Measurements from ENCODE around the gene DNAJB9.
A peak's percentile ranks its signal among the peaks of the same experiment; 100 is the strongest.
"Not testable (repeated sequence)": the region's sequence is repeated elsewhere in the genome, so short reads cannot be mapped to it uniquely, and the experiment has no call there.

DNAJB9 gene

GRCh38 chr7:108569381-108570145 is at the start of gene DNAJB9, which contains the start of gene THAP5:
DNAJB9 (plus strand) TSS chr7:108569874; CDS start chr7:108571727, 1,853 bp downstream.
THAP5 (minus strand) TSS chr7:108569706; CDS start chr7:108569569, 137 bp downstream.
- peak; percentile 100 for DNase-seq (ENCODE audit: low read depth)

DNA sequence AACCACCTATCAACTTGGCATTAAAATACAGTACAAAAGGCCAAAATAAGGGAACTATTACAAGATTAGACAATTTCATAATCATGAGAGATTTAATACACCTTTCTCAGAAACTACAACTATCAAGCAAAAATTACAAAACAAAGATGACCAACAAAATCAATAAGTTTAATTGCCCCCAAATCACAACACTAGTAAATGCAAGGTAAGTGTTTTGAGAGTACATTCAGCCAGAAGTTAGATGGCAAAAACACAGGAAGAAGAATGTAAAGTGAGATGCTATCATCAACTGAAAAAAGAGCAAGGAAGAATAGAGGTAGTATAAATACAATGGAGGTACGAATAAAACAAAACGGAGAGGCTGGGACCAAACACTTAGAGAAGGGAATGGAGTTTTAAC is 46.9 kb upstream of the DNAJB9 start:
- no peak for DNase-seq (ENCODE audit: low read depth)

- DNase-seq (ENCODE audit: low read depth) = no peak
These were observed 44.2 kb upstream of the DNAJB9 start for GRCh38 chr7:108525327-108525984.

DNA sequence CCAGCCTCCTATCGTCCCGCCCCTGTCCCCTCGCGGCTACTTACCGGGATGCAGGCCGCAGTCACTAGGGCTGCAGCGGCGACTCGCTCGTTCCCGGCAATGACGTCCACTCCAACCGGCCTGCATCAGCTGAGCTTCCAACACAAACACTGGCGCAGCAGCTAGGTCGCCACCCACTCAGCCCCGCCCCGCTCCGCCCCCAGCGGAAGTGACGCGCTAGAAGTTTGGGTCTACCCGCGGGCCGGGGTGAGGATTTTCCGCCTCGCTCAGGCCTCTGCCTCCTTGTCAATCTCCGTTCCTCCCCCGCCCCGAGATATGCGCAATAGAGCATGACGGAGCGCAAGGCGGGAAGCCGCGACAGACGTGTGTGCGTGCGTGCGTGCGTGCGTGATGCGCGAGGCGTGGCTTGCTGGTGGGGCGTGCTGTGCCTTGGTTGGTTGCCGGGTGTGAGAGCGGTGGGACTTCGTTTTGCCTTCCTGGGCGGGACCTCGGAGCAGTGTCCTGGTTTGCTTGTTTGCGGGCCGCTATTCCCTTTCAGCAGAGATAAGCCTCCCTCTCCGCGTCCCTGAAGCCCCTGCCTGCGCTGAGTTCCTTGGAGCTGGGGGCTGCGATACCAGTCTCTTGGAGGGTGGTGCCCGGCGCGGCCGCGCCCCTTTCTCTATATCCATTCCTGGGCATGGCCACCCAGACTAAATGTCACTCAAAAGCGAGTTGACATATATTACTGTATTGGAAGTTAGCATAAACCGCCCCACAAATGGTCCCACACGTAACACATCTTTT is 43.5 kb upstream of the DNAJB9 start, which contains the start of gene PNPLA8:
Gene PNPLA8 (minus strand): TSS at position 151 of the 783 bp plus-strand sequence. CDS start 10,644 bp downstream, outside the sequence.
- DNase-seq (ENCODE audit: low read depth) = peak; percentile 100

- no peak for DNase-seq (ENCODE audit: low read depth)
These were observed 43.0 kb upstream of the DNAJB9 start for GRCh38 chr7:108526768-108527017.

- DNase-seq (ENCODE audit: low read depth) = no peak
These were observed 41.4 kb upstream of the DNAJB9 start for GRCh38 chr7:108528183-108528712.

DNA sequence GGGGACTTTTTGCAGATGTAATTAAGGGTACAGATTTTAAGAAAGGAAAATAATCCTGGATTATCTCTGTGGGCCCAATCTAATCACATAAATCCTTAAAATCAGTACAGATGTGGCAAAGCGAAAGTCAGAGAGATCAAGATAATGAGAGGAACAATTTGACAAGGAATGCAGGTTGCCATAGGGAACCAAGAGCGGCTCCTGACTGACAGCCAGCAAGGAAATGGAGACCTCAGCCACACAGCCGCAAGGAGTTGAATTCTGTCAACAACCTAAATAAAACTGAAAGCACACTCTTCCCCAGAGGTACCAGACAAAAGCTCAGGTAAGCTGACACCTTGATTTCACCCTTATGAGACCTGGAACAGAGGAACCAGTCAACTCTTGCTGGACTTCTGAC is 40.3 kb upstream of the DNAJB9 start:
- DNase-seq (ENCODE audit: low read depth) = no peak

DNA sequence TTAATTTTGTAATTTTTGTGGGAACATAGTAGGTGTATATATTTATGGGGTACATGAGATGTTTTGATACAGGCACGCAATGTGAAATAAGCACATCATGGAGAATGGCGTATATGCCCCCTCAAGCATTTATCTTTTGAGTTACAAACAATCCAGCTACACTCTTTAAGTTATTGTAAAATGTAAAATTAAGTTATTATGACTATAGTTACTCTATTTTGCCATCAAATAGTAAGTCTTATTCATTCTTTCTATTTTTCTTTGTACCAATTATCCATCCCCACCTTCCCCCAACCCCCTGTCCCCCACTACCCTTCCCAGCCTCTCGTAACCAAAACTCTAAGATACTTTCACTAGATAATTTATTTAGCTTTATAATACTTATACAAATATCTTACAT is 36.0 kb upstream of the DNAJB9 start:
- no peak for DNase-seq (ENCODE audit: low read depth)

DNA sequence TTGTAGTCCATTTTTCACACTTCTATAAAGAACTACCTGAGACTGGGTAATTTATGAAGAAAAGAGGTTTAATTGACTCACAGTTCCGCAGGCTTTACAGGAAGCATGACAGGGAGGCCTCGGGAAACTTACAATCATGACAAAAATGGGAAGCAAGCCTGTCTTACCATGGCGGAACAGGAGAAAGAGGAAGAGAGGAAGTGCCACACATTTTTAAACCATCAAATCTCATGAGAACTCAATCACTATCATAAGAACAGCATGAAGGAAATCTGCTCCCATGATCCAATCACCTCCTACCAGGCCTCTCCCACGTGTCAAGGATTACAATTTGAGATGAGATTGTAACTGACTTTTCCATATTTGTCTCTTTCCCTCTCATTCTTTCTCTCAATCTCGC is 34.4 kb upstream of the DNAJB9 start:
- no peak for DNase-seq (ENCODE audit: low read depth)

- no peak for DNase-seq (ENCODE audit: low read depth)
These were observed 33.9 kb upstream of the DNAJB9 start for GRCh38 chr7:108535744-108536143.

- no peak for DNase-seq (ENCODE audit: low read depth)
These were observed 32.4 kb upstream of the DNAJB9 start for GRCh38 chr7:108537229-108537628.

- DNase-seq (ENCODE audit: low read depth) = not testable (repeated sequence)
These were observed 31.4 kb upstream of the DNAJB9 start for GRCh38 chr7:108538236-108538635.

GRCh38 chr7:108538685-108539084 is 31.0 kb upstream of the DNAJB9 start:
- DNase-seq (ENCODE audit: low read depth) = not testable (repeated sequence)

- DNase-seq (ENCODE audit: low read depth) = no peak
These were observed 28.2 kb upstream of the DNAJB9 start for GRCh38 chr7:108541478-108541877.

DNA sequence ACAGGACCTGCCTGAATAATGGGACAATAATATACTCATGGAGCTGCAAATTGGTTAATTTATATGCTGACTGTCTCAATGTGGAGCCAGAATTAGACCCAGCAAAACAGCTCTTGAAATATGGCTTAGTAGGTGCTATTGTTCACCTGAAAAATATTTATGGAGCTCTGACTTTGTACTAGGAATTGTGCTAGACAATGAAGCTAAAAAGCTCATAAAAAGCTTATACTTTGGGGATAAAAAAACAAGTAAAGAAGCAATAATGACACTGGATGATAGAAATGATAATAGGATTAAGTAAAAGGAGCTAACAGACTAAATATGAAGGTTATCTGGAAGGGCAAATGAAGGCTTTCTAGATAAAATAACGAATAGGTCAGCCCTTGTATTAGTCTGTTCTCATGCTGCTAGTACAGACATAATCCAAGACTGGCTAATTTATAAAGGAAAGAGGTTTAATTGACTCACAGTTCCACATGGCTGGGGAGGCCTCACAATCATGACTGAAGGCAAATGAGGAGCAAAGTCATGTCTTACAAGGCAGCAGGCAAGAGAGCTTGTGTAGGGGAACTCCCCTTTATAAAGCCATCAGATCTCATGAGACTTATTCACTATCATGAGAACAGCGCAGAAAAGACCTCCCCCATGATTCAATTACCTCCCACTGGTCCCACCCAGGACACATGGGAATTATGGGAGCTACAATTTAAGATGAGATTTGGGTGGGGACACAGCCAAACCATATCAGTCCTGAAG is 21.4 kb upstream of the DNAJB9 start:
- DNase-seq (ENCODE audit: low read depth) = not testable (repeated sequence)

GRCh38 chr7:108556665-108557064 is 13.0 kb upstream of the DNAJB9 start:
- DNase-seq (ENCODE audit: low read depth) = not testable (repeated sequence)

- DNase-seq (ENCODE audit: low read depth) = no peak
These were observed 12.5 kb upstream of the DNAJB9 start for GRCh38 chr7:108557191-108557590.

DNA sequence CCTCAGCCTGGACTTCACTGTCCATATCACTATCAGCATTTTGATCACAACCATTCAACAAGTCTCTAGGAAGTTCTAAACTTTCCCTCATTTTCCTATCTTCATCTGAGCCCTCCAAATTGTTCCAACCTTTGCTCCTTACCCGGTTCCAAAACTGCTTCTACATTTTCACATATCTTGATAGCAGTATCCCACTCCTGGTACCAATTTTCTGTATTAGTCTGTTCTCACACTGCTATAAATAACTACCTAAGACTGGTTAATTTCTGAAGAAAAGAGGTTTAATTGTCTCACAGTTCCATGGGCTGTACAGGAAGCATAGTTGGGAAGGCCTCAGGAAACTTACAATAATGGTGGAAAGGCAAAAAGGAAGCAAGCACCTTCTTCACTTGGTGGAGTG is 12.1 kb upstream of the DNAJB9 start:
- no peak for DNase-seq (ENCODE audit: low read depth)

DNA sequence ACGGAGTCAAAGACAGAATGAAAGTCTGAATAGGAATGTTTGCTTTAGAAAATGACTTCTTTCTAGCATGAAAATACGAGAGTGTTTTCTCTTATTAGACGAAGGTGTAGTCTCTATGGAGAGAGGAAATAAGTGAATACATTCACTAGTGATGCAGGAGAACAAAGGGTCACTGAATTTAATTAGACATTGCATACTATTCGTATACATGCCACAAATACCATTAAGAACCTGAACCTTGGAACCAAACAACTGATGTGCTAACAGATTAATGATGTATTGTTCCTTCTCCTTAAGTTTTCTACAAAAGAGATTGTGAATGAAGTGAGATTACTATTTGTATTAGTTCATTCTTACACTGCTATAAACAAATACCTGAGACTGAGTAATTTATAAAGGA is 10.4 kb upstream of the DNAJB9 start:
- DNase-seq (ENCODE audit: low read depth) = no peak

DNA sequence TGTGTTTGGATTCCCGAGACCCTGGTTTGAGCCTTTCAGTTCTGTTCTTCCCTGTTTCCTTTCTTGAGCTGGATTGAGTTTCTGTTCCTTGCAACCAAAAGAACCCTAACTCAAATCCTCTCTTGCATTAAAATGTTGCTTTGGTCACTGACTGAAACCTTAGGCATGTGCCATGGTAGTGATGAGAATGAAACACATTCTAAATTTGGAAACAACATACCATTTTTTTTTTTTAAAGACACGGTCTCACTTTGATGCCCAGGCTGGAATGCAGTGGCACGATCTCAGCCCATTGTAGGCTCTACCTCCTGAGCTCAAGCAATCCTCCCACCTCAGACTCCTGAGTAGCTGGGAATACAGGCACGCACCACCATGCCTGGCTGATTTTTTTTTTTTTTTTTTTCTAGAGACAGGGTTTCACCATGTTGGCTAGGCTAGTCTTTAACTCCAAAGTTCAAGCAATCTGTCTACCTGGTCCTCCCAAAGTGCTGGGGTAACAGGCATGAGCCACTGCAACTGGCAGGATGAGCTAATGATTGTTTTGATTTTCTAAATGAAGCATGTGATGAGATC is 8.5 kb upstream of the DNAJB9 start:
- no peak for DNase-seq (ENCODE audit: low read depth)

DNA sequence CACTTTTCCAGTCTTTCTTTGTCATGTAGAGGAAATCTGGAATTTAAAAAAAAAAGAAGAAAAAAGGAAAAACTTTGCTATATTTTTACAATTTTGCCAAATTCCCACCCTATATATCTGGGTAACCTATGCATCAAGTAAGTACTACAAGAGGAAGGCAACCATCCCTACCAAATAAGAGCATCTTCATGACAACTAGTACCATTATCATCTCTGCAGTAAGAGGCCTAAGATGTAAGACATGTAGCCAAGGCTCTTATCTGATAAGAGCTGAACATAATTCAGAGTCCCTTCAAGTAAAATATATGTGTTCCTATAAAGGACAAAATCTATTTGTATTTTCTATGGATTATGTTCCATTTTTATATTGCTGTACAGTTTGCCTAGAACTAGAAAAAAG is 3.7 kb upstream of the DNAJB9 start:
- DNase-seq (ENCODE audit: low read depth) = no peak
